Measurements from ENCODE around the gene PIK3R1.

The PIK3R1 gene

DNA sequence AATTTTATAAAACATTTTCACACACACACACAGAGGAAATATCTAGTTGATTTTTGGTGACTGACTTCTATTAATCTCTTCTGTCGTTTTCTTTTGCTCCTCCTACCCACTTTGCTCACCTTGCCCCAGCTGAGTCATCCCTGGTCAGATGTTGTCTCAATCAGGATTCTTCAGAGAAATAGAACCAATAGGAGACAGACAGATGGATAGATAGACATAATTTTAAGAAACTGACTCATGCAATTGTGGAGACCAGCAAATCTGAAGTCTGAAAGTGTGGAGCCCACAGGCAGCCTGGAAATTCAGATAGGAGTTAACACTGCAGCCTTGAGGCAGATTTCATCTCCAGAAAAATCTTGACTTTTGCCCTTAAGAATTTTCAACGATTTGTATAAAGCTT is 37.0 kb upstream of the PIK3R1 start:
- Histone ChIP-seq H3K79me2 (ENCODE audit: control insufficient read depth, low read length) (no peaks in the 10 kb centered on the region), H3K9me3 (ENCODE audit: control insufficient read depth, insufficient read depth, low read length) (no peaks in the 10 kb centered on the region), H3F3A (ENCODE audit: control insufficient read depth, insufficient read depth) (no peaks in the 10 kb centered on the region), H3K4me2 (ENCODE audit: low read length) (no peak overlapping the region), H3K36me3 (ENCODE audit: control insufficient read depth, low read length) (no peaks in the 10 kb centered on the region), H3K27ac (ENCODE audit: low read depth, low read length) (no peak overlapping the region), H3K4me3 (ENCODE audit: low read length) (no peak overlapping the region), H3K27me3 (ENCODE audit: control insufficient read depth, low read length) (no peaks in the 10 kb centered on the region), H3K4me1 (ENCODE audit: control insufficient read depth, low read length) (no peaks in the 10 kb centered on the region), H4K20me1 (ENCODE audit: control insufficient read depth, insufficient read depth, low read depth, low read length) (no peaks in the 10 kb centered on the region), H3K9me2 (replicated peaks; ENCODE audit: control insufficient read depth, low read length) (no peaks in the 10 kb centered on the region)
- TF ChIP-seq EZH2phosphoT487 (IDR thresholded peaks at IDR 0.05; ENCODE audit: borderline replicate concordance, low read length) = no peak
- TF ChIP-seq, protein P1, sequence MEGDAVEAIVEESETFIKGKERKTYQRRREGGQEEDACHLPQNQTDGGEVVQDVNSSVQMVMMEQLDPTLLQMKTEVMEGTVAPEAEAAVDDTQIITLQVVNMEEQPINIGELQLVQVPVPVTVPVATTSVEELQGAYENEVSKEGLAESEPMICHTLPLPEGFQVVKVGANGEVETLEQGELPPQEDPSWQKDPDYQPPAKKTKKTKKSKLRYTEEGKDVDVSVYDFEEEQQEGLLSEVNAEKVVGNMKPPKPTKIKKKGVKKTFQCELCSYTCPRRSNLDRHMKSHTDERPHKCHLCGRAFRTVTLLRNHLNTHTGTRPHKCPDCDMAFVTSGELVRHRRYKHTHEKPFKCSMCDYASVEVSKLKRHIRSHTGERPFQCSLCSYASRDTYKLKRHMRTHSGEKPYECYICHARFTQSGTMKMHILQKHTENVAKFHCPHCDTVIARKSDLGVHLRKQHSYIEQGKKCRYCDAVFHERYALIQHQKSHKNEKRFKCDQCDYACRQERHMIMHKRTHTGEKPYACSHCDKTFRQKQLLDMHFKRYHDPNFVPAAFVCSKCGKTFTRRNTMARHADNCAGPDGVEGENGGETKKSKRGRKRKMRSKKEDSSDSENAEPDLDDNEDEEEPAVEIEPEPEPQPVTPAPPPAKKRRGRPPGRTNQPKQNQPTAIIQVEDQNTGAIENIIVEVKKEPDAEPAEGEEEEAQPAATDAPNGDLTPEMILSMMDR (IDR thresholded peaks at IDR 0.05; ENCODE audit: low read depth, low read length, poor library complexity, severe bottlenecking) = no peak

DNA sequence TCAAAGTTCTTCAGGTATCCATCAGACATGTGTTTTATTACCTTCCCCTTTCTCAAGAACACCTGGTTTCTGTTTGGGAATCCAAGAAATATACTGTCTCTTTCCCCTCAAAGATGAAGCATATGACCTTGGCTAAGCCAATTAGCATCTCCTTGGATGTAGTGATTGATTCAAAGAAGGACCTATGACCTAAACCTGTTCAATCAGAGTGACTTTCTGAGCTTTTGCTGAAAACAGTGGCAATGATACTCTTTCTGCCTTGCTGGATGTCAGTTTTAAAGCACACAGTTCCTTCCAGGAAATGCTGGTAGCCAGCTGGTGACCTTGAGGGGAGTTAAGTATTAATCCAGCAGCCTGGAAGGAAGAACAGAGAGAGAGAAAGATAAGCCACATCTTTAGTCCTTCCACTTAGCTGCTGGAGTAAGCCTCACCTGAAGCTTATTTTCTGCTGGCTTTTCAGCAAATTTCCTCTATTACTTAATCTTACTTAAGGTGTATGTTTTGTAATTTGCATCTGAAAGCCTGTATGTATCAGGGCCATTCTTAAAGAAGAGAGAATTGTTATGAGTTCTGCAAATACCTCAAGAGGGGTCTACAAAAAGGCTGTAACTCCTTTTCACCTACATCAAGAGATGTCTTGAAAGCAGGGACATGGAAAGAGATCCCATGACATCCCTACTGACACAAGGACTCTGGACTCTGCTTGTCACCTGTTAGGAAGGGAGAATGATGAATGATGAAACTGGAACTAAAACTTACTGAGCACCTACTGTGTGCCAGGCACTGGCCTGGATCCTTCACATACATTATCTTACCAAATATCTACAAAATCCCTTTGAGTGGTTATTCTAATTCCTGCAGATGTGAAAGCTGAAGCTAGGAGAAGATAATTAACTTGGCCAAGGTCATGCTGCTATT is 35.2 kb upstream of the PIK3R1 start:
- Histone ChIP-seq H3K36me3 (ENCODE audit: control insufficient read depth, low read length) (no peaks in the 10 kb centered on the region), H3K4me2 (ENCODE audit: low read length) (no peak overlapping the region), H3K9me3 (ENCODE audit: control insufficient read depth, insufficient read depth, low read length) (no peaks in the 10 kb centered on the region), H3K4me3 (ENCODE audit: low read length) (no peak overlapping the region), H3K27me3 (ENCODE audit: control insufficient read depth, low read length) (no peaks in the 10 kb centered on the region), H3K9me2 (replicated peaks; ENCODE audit: control insufficient read depth, low read length) (no peaks in the 10 kb centered on the region), H3F3A (ENCODE audit: control insufficient read depth, insufficient read depth) (no peaks in the 10 kb centered on the region), H4K20me1 (ENCODE audit: control insufficient read depth, insufficient read depth, low read depth, low read length) (no peaks in the 10 kb centered on the region), H3K27ac (ENCODE audit: low read depth, low read length) (no peak overlapping the region), H3K4me1 (ENCODE audit: control insufficient read depth, low read length) (no peaks in the 10 kb centered on the region), H3K79me2 (ENCODE audit: control insufficient read depth, low read length) (no peaks in the 10 kb centered on the region)
- no peak for TF ChIP-seq EZH2phosphoT487 (IDR thresholded peaks at IDR 0.05; ENCODE audit: borderline replicate concordance, low read length)
- TF ChIP-seq, protein P1 (IDR thresholded peaks at IDR 0.05; ENCODE audit: low read depth, low read length, poor library complexity, severe bottlenecking) = no peak

DNA sequence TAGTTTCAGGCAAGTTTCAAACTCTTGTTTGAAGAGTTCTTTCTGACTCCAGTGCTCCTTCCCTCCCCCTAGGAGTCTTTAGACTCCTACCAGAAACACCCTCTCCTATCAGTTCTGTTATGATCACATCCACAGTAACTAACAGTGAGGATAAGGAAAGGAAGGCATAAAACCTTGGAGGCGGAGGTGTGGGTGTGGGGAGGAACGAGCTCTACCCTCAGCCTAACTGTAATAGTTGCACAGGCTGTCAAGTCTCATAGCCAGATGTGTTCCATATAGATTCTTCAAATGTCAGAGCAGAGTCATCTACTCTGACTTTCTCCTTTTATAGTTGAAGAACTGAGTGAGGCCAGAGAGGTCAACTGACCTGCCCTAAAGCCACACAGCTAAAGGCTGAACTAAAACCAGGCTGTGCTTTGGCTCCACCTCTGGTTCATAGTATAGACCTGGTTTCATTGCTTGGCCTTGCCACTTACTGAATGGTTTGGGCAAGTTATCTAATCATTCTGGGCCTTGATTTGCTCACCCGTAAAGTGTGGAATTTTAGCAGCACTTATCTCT is 34.4 kb upstream of the PIK3R1 start:
- no peaks in the 10 kb centered on the region for H3K4me1 ChIP-seq (ENCODE audit: control insufficient read depth, low read length)
- no peak for TF ChIP-seq EZH2phosphoT487 (IDR thresholded peaks at IDR 0.05; ENCODE audit: borderline replicate concordance, low read length)
- TF ChIP-seq, protein P1 (IDR thresholded peaks at IDR 0.05; ENCODE audit: low read depth, low read length, poor library complexity, severe bottlenecking) = no peak
- no peaks in the 10 kb centered on the region for H3K79me2 ChIP-seq (ENCODE audit: control insufficient read depth, low read length)
- H3K27me3 ChIP-seq (ENCODE audit: control insufficient read depth, low read length) = no peaks in the 10 kb centered on the region
- H3K4me2 ChIP-seq (ENCODE audit: low read length) = no peak overlapping the region
- H3K9me2 ChIP-seq (replicated peaks; ENCODE audit: control insufficient read depth, low read length) = no peaks in the 10 kb centered on the region
- H3K27ac ChIP-seq (ENCODE audit: low read depth, low read length) = no peak overlapping the region
- no peaks in the 10 kb centered on the region for H3K36me3 ChIP-seq (ENCODE audit: control insufficient read depth, low read length)
- no peak overlapping the region for H3K4me3 ChIP-seq (ENCODE audit: low read length)
- no peaks in the 10 kb centered on the region for H3F3A ChIP-seq (ENCODE audit: control insufficient read depth, insufficient read depth)
- no peaks in the 10 kb centered on the region for H4K20me1 ChIP-seq (ENCODE audit: control insufficient read depth, insufficient read depth, low read depth, low read length)
- H3K9me3 ChIP-seq (ENCODE audit: control insufficient read depth, insufficient read depth, low read length) = no peaks in the 10 kb centered on the region
